ENCODE data around the gene BRD1. TPM values are rescaled to one million over a fixed set of nuclear protein-coding genes. Genes with fewer than 3 reads are reported as not detected.
A peak's percentile ranks its signal among the peaks of the same experiment; 100 is the strongest.

Gene BRD1
- total RNA-seq, 1 experiment from 2014 or later, result 19.1 TPM

DNA sequence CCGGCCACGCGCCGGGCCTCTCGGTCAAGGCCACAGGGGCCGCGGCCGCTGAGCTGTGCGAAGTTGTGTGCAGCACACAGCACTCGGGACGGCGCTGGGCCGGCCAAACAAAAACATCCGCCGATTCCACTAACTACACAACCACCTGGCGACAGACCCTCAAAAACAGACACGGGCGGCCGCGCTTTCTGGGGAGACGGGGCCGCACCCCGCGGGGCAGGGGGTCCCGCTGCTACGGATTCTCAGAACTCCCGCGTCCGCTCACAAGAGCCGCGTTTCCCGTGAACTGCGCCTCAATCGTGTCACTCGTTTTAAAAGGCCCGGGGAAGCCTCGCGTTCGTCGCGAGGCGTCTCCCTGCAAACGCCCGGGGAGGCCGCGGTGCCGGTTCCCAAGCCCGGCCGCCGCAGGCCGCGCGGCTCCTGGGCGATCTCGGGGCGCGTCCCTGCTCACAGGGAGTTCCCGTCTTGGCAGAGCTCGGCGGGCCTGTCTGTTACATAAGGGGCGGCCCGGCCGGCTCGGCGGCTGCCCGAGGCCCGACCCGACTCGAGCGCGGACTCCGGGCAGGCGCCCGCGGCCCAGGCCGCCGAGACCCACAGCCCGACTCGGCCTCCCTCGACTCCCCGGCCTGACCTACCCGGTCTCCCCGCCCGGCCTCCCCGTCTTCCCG lies 936 bp downstream of the BRD1 start:
- Histone ChIP-seq H4K20me1 (ENCODE audit: low read length) (peaks cover 35% of the 10 kb centered on the region), H3K79me2 (ENCODE audit: low read length) (peaks cover 54% of the 10 kb centered on the region), H3K4me1 (ENCODE audit: insufficient read depth, low read length) (peaks cover 17% of the 10 kb centered on the region), H3K4me3 (ENCODE audit: low read length) (peak overlapping the region; percentile 95), H3K27ac (ENCODE audit: low read length) (peak overlapping the region; percentile 34), H2AFZ (ENCODE audit: low read length) (no peak overlapping the region), H3K4me2 (ENCODE audit: low read length) (peak overlapping the region; percentile 99), H3K27me3 (ENCODE audit: low read length) (no peaks in the 10 kb centered on the region), H3F3A (ENCODE audit: low read length, unreplicated experiment) (no peaks in the 10 kb centered on the region), H3K9ac (ENCODE audit: low read length) (peak overlapping the region; percentile 91), H3K36me3 (ENCODE audit: low read depth, low read length) (peaks cover 9% of the 10 kb centered on the region; the same call in 1 of the 2 replicates), H3K9me2 (replicated peaks; ENCODE audit: low read length) (no peaks in the 10 kb centered on the region), H3K9me3 (ENCODE audit: low read length) (no peaks in the 10 kb centered on the region)
- BruUV-seq (replicated peaks), result no TSS peak
- ATAC-seq, result peak; percentile 35
- ChIA-PET POLR2A (ENCODE audit: unreplicated experiment) (no interaction called here), CTCF (no interaction called here)
- intact Hi-C loops (cut with micrococcal nuclease), result loop anchor here (2.0 kb wide), 1 partner anchor 26 kb away; the partner anchor contains the start of gene ZBED4
- TF ChIP-seq EZH2 (IDR thresholded peaks at IDR 0.05; ENCODE audit: low read length, unreplicated experiment) (no peak), CTCF (conservative IDR thresholded peaks at IDR 0.05; ENCODE audit: low read depth, low read length) (no peak)
- no peak for DNase-seq

GRCh38 chr22:49825944-49826602 lies 1.6 kb downstream of the BRD1 start:
- peak; percentile 48 for DNase-seq
- ChIA-PET CTCF (no interaction called here), POLR2A (ENCODE audit: unreplicated experiment) (no interaction called here)
- Histone ChIP-seq H3K79me2 (ENCODE audit: low read length) (peaks cover 61% of the 10 kb centered on the region), H4K20me1 (ENCODE audit: low read length) (peaks cover 35% of the 10 kb centered on the region), H3K9me2 (replicated peaks; ENCODE audit: low read length) (no peaks in the 10 kb centered on the region), H3K4me1 (ENCODE audit: insufficient read depth, low read length) (peaks cover 17% of the 10 kb centered on the region), H3K4me3 (ENCODE audit: low read length) (peak overlapping the region; percentile 95), H3F3A (ENCODE audit: low read length, unreplicated experiment) (no peaks in the 10 kb centered on the region), H3K9ac (ENCODE audit: low read length) (peak overlapping the region; percentile 91), H3K27me3 (ENCODE audit: low read length) (no peaks in the 10 kb centered on the region), H3K9me3 (ENCODE audit: low read length) (no peaks in the 10 kb centered on the region), H2AFZ (ENCODE audit: low read length) (no peak overlapping the region), H3K4me2 (ENCODE audit: low read length) (peak overlapping the region; percentile 99), H3K27ac (ENCODE audit: low read length) (peak overlapping the region; percentile 34), H3K36me3 (ENCODE audit: low read depth, low read length) (peaks cover 13% of the 10 kb centered on the region; the same call in 1 of the 2 replicates)
- TF ChIP-seq CTCF (conservative IDR thresholded peaks at IDR 0.05; ENCODE audit: low read depth, low read length), result no peak
- TF ChIP-seq EZH2phosphoT487 (IDR thresholded peaks at IDR 0.05; ENCODE audit: borderline replicate concordance, low read length), result no peak
- TF ChIP-seq EZH2 (IDR thresholded peaks at IDR 0.05; ENCODE audit: low read length, unreplicated experiment), result no peak
- peak; percentile 61 for ATAC-seq
- BruUV-seq (replicated peaks), result TSS peak; percentile 70
- intact Hi-C loops (cut with micrococcal nuclease), result loop anchor here (2.0 kb wide), 1 partner anchor 27 kb away; the partner anchor contains the start of gene ZBED4

DNA sequence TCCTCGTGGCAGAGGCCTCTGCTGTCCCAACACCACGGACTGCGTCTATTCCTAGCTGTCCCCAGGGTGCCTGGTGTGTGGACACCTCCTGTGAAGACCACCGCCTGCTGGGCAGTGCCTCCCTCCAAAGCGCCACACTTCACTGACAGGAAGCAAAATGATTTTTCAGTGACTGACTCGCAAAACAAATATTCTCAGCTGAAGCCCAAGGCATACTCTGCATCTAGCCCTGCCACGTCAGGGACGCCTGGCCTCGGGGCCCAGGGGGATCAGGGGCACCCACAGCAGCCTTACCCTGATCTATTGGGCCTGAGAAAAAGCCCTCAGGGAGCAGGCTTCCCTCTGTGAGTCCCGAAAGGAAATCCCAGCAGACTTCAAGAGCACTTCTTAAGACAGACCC lies 2.2 kb downstream of the BRD1 start:
- no TSS peak for BruUV-seq (replicated peaks)
- ChIA-PET POLR2A (ENCODE audit: unreplicated experiment) (no interaction called here), CTCF (no interaction called here)
- Histone ChIP-seq H3K9me3 (ENCODE audit: low read length) (no peaks in the 10 kb centered on the region), H2AFZ (ENCODE audit: low read length) (no peak overlapping the region), H3K79me2 (ENCODE audit: low read length) (peaks cover 67% of the 10 kb centered on the region), H3K36me3 (ENCODE audit: low read depth, low read length) (peaks cover 13% of the 10 kb centered on the region; the same call in 1 of the 2 replicates), H3K4me2 (ENCODE audit: low read length) (peak overlapping the region; percentile 99), H3K4me1 (ENCODE audit: insufficient read depth, low read length) (peaks cover 17% of the 10 kb centered on the region), H3K9ac (ENCODE audit: low read length) (peak overlapping the region; percentile 91), H4K20me1 (ENCODE audit: low read length) (peaks cover 40% of the 10 kb centered on the region), H3F3A (ENCODE audit: low read length, unreplicated experiment) (no peaks in the 10 kb centered on the region), H3K27ac (ENCODE audit: low read length) (peak overlapping the region; percentile 34), H3K4me3 (ENCODE audit: low read length) (peak overlapping the region; percentile 95), H3K9me2 (replicated peaks; ENCODE audit: low read length) (no peaks in the 10 kb centered on the region), H3K27me3 (ENCODE audit: low read length) (no peaks in the 10 kb centered on the region)
- ATAC-seq, result 0 out of 2 replicates have a peak, but pooled peaks have one; percentile 7
- intact Hi-C loops (cut with micrococcal nuclease), result no loop called here
- DNase-seq, result peak; percentile 49
- TF ChIP-seq CTCF (conservative IDR thresholded peaks at IDR 0.05; ENCODE audit: low read depth, low read length), result no peak
- TF ChIP-seq EZH2 (IDR thresholded peaks at IDR 0.05; ENCODE audit: low read length, unreplicated experiment), result no peak
- TF ChIP-seq EZH2phosphoT487 (IDR thresholded peaks at IDR 0.05; ENCODE audit: borderline replicate concordance, low read length), result no peak
